PC-9 (cell line): ENCODE results near the gene LIME1. TPM values are rescaled to one million over a fixed set of nuclear protein-coding genes. Genes with fewer than 3 reads are reported as not detected.

ENCODE experiments used
- BruUV-seq: library from RNA; stranded (reverse); fragments of 400-500 nt; replicated peaks from 2 replicates; lab custom pipeline; 2021; lab: Mats Ljungman, UMichigan
- CTCF ChIA-PET: fragments of 300-600 bp; sonication (Branson Sonifier 250); formaldehyde crosslinking; loops from one replicate; lab custom pipeline; 2022; ENCODE audit warnings: antibody characterized with exemption; lab: Charles Lee
- POLR2A ChIA-PET: fragments of 300-600 bp; sonication (Branson Sonifier 250); formaldehyde crosslinking; loops from one replicate; lab custom pipeline; 2022; ENCODE audit warnings: antibody characterized with exemption; ENCODE audit not compliant: unreplicated experiment; lab: Charles Lee
- DNase-seq, 2 experiments: peaks; one replicate each; pipeline versions ENCODE4 v3.0.0 to v3.0.0-alpha.2; 2015 to 2022; ENCODE audit warnings: mixed read lengths in 1 of 2
- H2AFZ ChIP-seq: fragments of 200-600 bp; sonication (generic); 2 replicates; pipeline ENCODE4 v1.8.1; 2017; ENCODE audit warnings: antibody characterized with exemption
- H3F3A ChIP-seq: fragments of 200-600 bp; sonication (generic); 2 replicates; pipeline ENCODE4 v1.8.1; 2017; ENCODE audit warnings: antibody characterized with exemption, mild to moderate bottlenecking, low read depth; ENCODE audit not compliant: insufficient read depth
- H3K27ac ChIP-seq: fragments of 200-600 bp; sonication (generic); 2 replicates; pipeline ENCODE4 v1.6.1; 2016; ENCODE audit warnings: mixed run types
- H3K27me3 ChIP-seq: fragments of 200-600 bp; sonication (generic); 2 replicates; pipeline ENCODE4 v1.6.1; 2016; ENCODE audit warnings: low read depth, mixed run types; ENCODE audit not compliant: insufficient read depth
- H3K36me3 ChIP-seq: fragments of 200-600 bp; sonication (generic); 2 replicates; pipeline ENCODE4 v1.6.1; 2016; ENCODE audit warnings: low read depth, mixed run types
- H3K4me1 ChIP-seq: fragments of 200-600 bp; sonication (generic); replicated peaks from 2 replicates; pipeline ENCODE4 v1.6.1; 2016; ENCODE audit warnings: mixed run types; ENCODE audit not compliant: insufficient read depth
- H3K4me2 ChIP-seq: fragments of 200-600 bp; sonication (generic); 2 replicates; pipeline ENCODE4 v1.6.1; 2017; ENCODE audit warnings: mixed run types
- H3K4me3 ChIP-seq: fragments of 200-600 bp; sonication (generic); 2 replicates; pipeline ENCODE4 v1.6.1; 2016; ENCODE audit warnings: mixed run types
- H3K79me2 ChIP-seq: fragments of 200-600 bp; sonication (generic); 2 replicates; pipeline ENCODE4 v1.6.1; 2017; ENCODE audit warnings: low read depth, mixed run types
- H3K9me2 ChIP-seq: fragments of 200-600 bp; sonication (generic); 2 replicates; pipeline ENCODE4 v1.8.1; 2017; ENCODE audit warnings: mild to moderate bottlenecking; ENCODE audit not compliant: insufficient read depth
- H3K9me3 ChIP-seq: fragments of 200-600 bp; sonication (generic); 2 replicates; pipeline ENCODE4 v1.8.1; 2016; ENCODE audit warnings: low read depth; ENCODE audit not compliant: insufficient read depth
- H4K20me1 ChIP-seq: fragments of 200-600 bp; sonication (generic); 2 replicates; pipeline ENCODE4 v1.8.1; 2017; ENCODE audit not compliant: insufficient read depth
- EZH2 ChIP-seq: fragments of 200-600 bp; sonication (generic); IDR thresholded peaks from 2 replicates; pipeline ENCODE4 v1.8.0; 2017; ENCODE audit warnings: antibody characterized with exemption, low read depth
- intact Hi-C: fragments of 100-400 bp; cut with micrococcal nuclease; formaldehyde crosslinking; loops from one replicate; pipeline ENCODE4 v1.10.0; 2022; ENCODE audit not compliant: unreplicated experiment
- total RNA-seq: library from RNA; stranded (reverse); gene quantifications from 2 replicates; pipeline ENCODE4 v1.2.3, GENCODE V29; 2021
- TF ChIP-seq, protein P1 (sequence below): fragments of 200-600 bp; sonication (generic); conservative IDR thresholded peaks from 2 replicates; pipeline ENCODE4 v1.6.1; 2017; ENCODE audit warnings: mixed run types, antibody characterized with exemption, mild to moderate bottlenecking, moderate library complexity

LIME1 gene
- total RNA-seq, 1 experiment from 2014 or later, result 18.7 TPM

DNA sequence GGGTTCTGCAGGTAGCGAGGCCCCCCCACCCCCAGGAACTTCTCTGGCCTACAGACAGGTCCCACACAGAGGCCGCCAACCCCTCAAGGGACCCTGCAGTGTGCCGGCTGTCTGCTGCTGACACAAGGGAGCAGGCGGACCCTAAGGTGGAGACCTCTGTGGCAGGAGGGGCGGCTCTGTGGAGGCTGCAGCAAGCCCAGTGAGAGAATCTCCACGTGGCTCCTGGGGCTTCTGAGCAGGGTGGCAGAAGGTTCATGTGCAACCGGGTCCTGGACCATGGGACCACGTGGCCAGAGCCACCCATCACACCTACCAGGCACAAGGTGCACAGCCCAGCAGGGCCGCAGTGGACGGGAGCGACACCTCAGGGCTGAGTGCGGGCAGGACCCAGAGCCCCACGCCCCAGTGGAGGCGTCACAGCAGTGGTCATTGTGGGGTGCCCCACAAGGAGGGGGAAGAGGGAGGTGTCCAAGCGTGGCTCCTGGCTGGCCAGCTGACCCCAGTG is 32.9 kb upstream of the LIME1 start:
- no peak overlapping the region for H3K4me3 ChIP-seq
- no peak overlapping the region for H3K4me2 ChIP-seq
- ChIA-PET POLR2A (no interaction called here), CTCF (no interaction called here)
- no peaks in the 10 kb centered on the region for H3K9me2 ChIP-seq
- intact Hi-C loops, result no loop called here
- H3K79me2 ChIP-seq, result peaks cover 39% of the 10 kb centered on the region
- peaks cover 39% of the 10 kb centered on the region; the same call in 1 of the 2 replicates for H3F3A ChIP-seq
- H3K4me1 ChIP-seq, result peaks cover 28% of the 10 kb centered on the region
- no peak overlapping the region for H3K27ac ChIP-seq
- H3K9me3 ChIP-seq, result no peaks in the 10 kb centered on the region
- peak in 1 of 2 experiments; percentile 21 for DNase-seq
- H4K20me1 ChIP-seq, result 0 out of 2 replicates have a peak, but pooled peaks cover 3% of the 10 kb centered on the region
- no peak overlapping the region for H2AFZ ChIP-seq
- TF ChIP-seq, protein P1, sequence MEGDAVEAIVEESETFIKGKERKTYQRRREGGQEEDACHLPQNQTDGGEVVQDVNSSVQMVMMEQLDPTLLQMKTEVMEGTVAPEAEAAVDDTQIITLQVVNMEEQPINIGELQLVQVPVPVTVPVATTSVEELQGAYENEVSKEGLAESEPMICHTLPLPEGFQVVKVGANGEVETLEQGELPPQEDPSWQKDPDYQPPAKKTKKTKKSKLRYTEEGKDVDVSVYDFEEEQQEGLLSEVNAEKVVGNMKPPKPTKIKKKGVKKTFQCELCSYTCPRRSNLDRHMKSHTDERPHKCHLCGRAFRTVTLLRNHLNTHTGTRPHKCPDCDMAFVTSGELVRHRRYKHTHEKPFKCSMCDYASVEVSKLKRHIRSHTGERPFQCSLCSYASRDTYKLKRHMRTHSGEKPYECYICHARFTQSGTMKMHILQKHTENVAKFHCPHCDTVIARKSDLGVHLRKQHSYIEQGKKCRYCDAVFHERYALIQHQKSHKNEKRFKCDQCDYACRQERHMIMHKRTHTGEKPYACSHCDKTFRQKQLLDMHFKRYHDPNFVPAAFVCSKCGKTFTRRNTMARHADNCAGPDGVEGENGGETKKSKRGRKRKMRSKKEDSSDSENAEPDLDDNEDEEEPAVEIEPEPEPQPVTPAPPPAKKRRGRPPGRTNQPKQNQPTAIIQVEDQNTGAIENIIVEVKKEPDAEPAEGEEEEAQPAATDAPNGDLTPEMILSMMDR, result no peak
- TF ChIP-seq EZH2, result no peak
- no TSS peak for BruUV-seq
- H3K27me3 ChIP-seq, result no peaks in the 10 kb centered on the region
- peaks cover 18% of the 10 kb centered on the region for H3K36me3 ChIP-seq

DNA sequence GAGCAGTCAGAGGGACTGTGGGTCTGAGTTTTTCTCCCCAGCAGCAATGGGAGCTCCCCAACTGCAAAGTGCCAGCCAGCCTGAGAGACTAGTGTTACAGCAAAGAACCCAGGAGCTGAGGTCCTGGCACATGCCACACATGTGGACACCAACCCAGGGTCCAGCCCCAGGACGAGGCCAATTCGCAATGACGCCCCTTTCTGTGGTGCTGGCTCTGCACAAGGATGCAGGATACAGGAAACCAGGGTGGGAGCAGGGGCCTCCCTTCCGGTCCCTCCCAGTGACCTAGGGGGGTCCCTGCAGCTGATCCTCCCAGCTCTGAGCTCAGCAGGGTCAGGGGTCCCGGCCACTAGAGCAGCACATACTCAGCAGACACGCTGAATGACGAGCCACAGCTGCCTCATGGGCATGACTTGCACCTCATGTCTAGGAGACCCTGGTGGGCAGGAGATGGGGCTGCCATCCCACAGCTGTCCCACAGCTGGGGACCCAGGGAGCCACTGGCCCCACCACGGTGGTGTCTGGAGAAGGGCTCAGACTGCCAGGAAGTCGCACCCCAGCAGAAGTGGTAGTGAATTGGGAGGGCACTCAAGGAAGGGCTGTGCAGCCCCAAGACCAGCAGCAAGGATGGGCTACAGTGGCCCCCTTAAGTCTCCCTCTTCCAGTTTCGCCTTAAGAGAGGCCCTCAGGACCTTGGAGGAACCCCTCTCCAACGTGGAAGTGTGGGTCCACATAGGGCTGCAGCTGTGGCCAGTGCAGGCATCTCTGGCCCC is 32.3 kb upstream of the LIME1 start:
- TF ChIP-seq, protein P1, result no peak
- no peak overlapping the region for H2AFZ ChIP-seq
- intact Hi-C loops, result no loop called here
- ChIA-PET CTCF (no interaction called here), POLR2A (no interaction called here)
- H3K9me2 ChIP-seq, result no peaks in the 10 kb centered on the region
- H3K4me2 ChIP-seq, result no peak overlapping the region
- H3K36me3 ChIP-seq, result peaks cover 18% of the 10 kb centered on the region
- peaks cover 28% of the 10 kb centered on the region for H3K4me1 ChIP-seq
- 0 out of 2 replicates have a peak, but pooled peaks cover 5% of the 10 kb centered on the region for H4K20me1 ChIP-seq
- no peak overlapping the region for H3K4me3 ChIP-seq
- H3K79me2 ChIP-seq, result peaks cover 46% of the 10 kb centered on the region
- no peaks in the 10 kb centered on the region for H3K27me3 ChIP-seq
- peak in 1 of 2 experiments; percentile 25 for DNase-seq
- no TSS peak for BruUV-seq
- H3K27ac ChIP-seq, result no peak overlapping the region
- H3K9me3 ChIP-seq, result no peaks in the 10 kb centered on the region
- H3F3A ChIP-seq, result peaks cover 33% of the 10 kb centered on the region; the same call in 1 of the 2 replicates

DNA sequence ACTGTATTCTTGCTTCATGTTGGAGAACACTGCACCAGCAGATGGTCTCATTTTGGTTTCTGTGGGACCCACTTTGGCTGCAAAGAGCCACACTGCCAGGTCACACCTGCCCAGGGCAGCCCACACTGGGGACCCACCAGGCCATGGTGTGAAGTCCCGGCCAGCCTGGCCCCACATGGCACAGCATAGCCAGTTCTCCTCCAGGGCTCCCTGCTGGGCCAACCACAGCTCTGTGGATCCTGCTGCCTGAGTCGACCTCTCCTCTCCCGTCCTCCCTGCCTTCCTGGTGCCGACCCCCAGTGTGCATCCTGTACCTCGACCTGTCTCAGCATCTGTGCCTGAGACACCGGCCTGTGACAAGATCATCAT is 31.7 kb upstream of the LIME1 start:
- Histone ChIP-seq H2AFZ (no peak overlapping the region), H3K4me1 (peaks cover 26% of the 10 kb centered on the region), H3K79me2 (peaks cover 49% of the 10 kb centered on the region), H3K9me2 (no peaks in the 10 kb centered on the region), H3K4me3 (no peak overlapping the region), H3K9me3 (no peaks in the 10 kb centered on the region), H3K27ac (no peak overlapping the region), H3K27me3 (no peaks in the 10 kb centered on the region), H4K20me1 (0 out of 2 replicates have a peak, but pooled peaks cover 5% of the 10 kb centered on the region), H3K4me2 (no peak overlapping the region), H3K36me3 (peaks cover 18% of the 10 kb centered on the region), H3F3A (peaks cover 27% of the 10 kb centered on the region; the same call in 1 of the 2 replicates)
- no peak for DNase-seq
- ChIA-PET POLR2A (no interaction called here), CTCF (no interaction called here)
- no peak for TF ChIP-seq EZH2
- TF ChIP-seq, protein P1, result no peak
- intact Hi-C loops, result loop anchor here (5.0 kb wide), 1 partner anchor 268 kb away; no protein-coding TSS in a partner anchor
- BruUV-seq, result no TSS peak
